Naive thymus-derived CD4-positive, alpha-beta T cell (primary cell): ENCODE data around the gene CHD2. TPM values are rescaled to one million over a fixed set of nuclear protein-coding genes. Genes with fewer than 3 reads are reported as not detected.
A peak's percentile ranks its signal among the peaks of the same experiment; 100 is the strongest.
"Not testable (repeated sequence)": the region's sequence is repeated elsewhere in the genome, so short reads cannot be mapped to it uniquely, and the experiment has no call there.

Source experiments
- ATAC-seq: fragments of 150-1000 bp; cut with Tn5 transposase; 2 replicates; pipeline ENCODE4 v1.10.0; 2021; ENCODE audit warnings: mild to moderate bottlenecking, moderate library complexity
- CTCF ChIA-PET: fragments of 350-600 bp; sonication (Branson Sonifier 250); formaldehyde crosslinking; loops from one replicate; lab custom pipeline; 2021; ENCODE audit warnings: antibody characterized with exemption; lab: Charles Lee
- POLR2A ChIA-PET: fragments of 350-600 bp; sonication (Branson Sonifier 250); formaldehyde crosslinking; loops from one replicate; lab custom pipeline; 2021; ENCODE audit warnings: antibody characterized with exemption, inconsistent platforms; lab: Charles Lee
- DNase-seq, 9 donors: peaks; one replicate each; pipeline versions ENCODE4 v3.0.0 to v3.0.0-alpha.2; 2020 to 2022; ENCODE audit warnings: mixed read lengths in 1 of 9
- H3K27ac ChIP-seq: one replicate; pipeline ENCODE4 v1.7.0; 2013; ENCODE audit warnings: mild to moderate bottlenecking, low read depth, low read length, moderate library complexity
- H3K27me3 ChIP-seq, 2 donors: one replicate each; pipeline ENCODE4 v1.7.0; 2013; ENCODE audit warnings: low read length in 2 of 2, mild to moderate bottlenecking in 2 of 2, moderate library complexity in 2 of 2; ENCODE audit not compliant: control insufficient read depth in 2 of 2, insufficient read depth in 2 of 2
- H3K36me3 ChIP-seq, 3 experiments: 1 replicate in 2 of 3; 2 replicates in 1 of 3; pipeline ENCODE4 v1.7.0; 2013; ENCODE audit warnings: low read length in 3 of 3, mild to moderate bottlenecking in 3 of 3, moderate library complexity in 1 of 3; ENCODE audit not compliant: insufficient read depth in 3 of 3, control insufficient read depth in 2 of 3
- H3K4me1 ChIP-seq, 2 donors: one replicate each; pipeline ENCODE4 v1.7.0; 2013; ENCODE audit warnings: low read length in 2 of 2, mild to moderate bottlenecking in 2 of 2, moderate library complexity in 1 of 2; ENCODE audit not compliant: control insufficient read depth in 2 of 2, insufficient read depth in 2 of 2
- H3K4me3 ChIP-seq: 2 replicates; pipeline ENCODE4 v1.7.0; 2013; ENCODE audit warnings: mild to moderate bottlenecking, low read length
- H3K9me3 ChIP-seq, 3 experiments: 1 replicate in 2 of 3; 2 replicates in 1 of 3; pipeline ENCODE4 v1.7.0; 2013; ENCODE audit warnings: low read length in 3 of 3; ENCODE audit not compliant: control insufficient read depth in 2 of 3
- H3K27ac Mint-ChIP-seq, 9 donors: one replicate each; pipeline ENCODE4 v1.8.0; 2020 to 2022; ENCODE audit warnings: mixed read lengths in 9 of 9, mild to moderate bottlenecking in 8 of 9, moderate library complexity in 5 of 9, inconsistent platforms in 2 of 9
- H3K27me3 Mint-ChIP-seq, 5 donors: one replicate each; pipeline ENCODE4 v1.8.0; 2021 to 2022; ENCODE audit warnings: mixed read lengths in 5 of 5, mild to moderate bottlenecking in 1 of 5
- H3K36me3 Mint-ChIP-seq, 5 donors: one replicate each; pipeline ENCODE4 v1.8.0; 2020 to 2022; ENCODE audit warnings: mixed read lengths in 5 of 5, mild to moderate bottlenecking in 3 of 5, inconsistent platforms in 1 of 5
- H3K4me1 Mint-ChIP-seq, 7 donors: one replicate each; pipeline ENCODE4 v1.8.0; 2020 to 2022; ENCODE audit warnings: mixed read lengths in 7 of 7, mild to moderate bottlenecking in 3 of 7, inconsistent platforms in 1 of 7
- H3K4me3 Mint-ChIP-seq, 10 donors: one replicate each; pipeline ENCODE4 v1.8.0; 2020 to 2022; ENCODE audit warnings: mild to moderate bottlenecking in 10 of 10, mixed read lengths in 10 of 10, moderate library complexity in 6 of 10, inconsistent platforms in 2 of 10
- H3K9me3 Mint-ChIP-seq, 11 donors: one replicate each; pipeline ENCODE4 v1.8.0; 2020 to 2022; ENCODE audit warnings: mixed read lengths in 11 of 11, mild to moderate bottlenecking in 4 of 11, inconsistent platforms in 1 of 11, moderate library complexity in 1 of 11
- intact Hi-C, 2 donors: fragments of 100-400 bp; cut with micrococcal nuclease; formaldehyde crosslinking; loops; one replicate each; pipeline ENCODE4 v1.15.1; 2023
- polyA plus RNA-seq, 2 donors: library from polyadenylated mRNA; unstranded; fragments of 300-500 nt; fragmentation: Illumina TruSeq; gene quantifications; one replicate each; pipeline ENCODE4 v1.2.3, GENCODE V29; 2021
- total RNA-seq, 6 experiments: library from RNA in 5 of 6; stranded (reverse) in 5 of 6; gene quantifications; 1 replicate in 5 of 6; 2 replicates in 1 of 6; pipeline ENCODE4 v1.2.3 and lab custom pipeline; 2021 to 2026

The CHD2 gene
- total and polyA plus RNA-seq, 7 experiments from 2014 or later: 70.0 to 492 (median 371) TPM

- peaks cover 8 to 35% (median 26%) of the 10 kb centered on the region in 7 donors for H3K4me1 Mint-ChIP-seq
- H3K36me3 Mint-ChIP-seq: peaks cover 0 to 15% (median 7%) of the 10 kb centered on the region in 5 donors
- ChIA-PET CTCF (interaction anchor here (1.0 to 1.2 kb wide), 3 partner anchors 15 to 1090 kb away, joined by 4 to 6 read pairs (median 5); no protein-coding TSS in a partner anchor), POLR2A (no interaction called here)
- DNase-seq: no peak
- Histone ChIP-seq H3K4me1 (peaks cover 5 to 11% of the 10 kb centered on the region in 2 donors), H3K36me3 (peaks cover 0 to 18% (median 1%) of the 10 kb centered on the region in 3 experiments), H3K9me3 (no peaks in the 10 kb centered on the region), H3K4me3 (no peak overlapping the region), H3K27ac (no peak overlapping the region), H3K27me3 (no peaks in the 10 kb centered on the region)
- peak overlapping the region; percentile 24 to 84 (median 71) for H3K27ac Mint-ChIP-seq
- H3K27me3 Mint-ChIP-seq: no peaks in the 10 kb centered on the region
- peaks cover 0 to 1% (median 0%) of the 10 kb centered on the region in 11 donors for H3K9me3 Mint-ChIP-seq
- peak overlapping the region in 2 of 10 donors; percentile 51 to 68 for H3K4me3 Mint-ChIP-seq
- no peak for ATAC-seq
- intact Hi-C loops: loop anchor here (1.0 to 10.0 kb wide), 4 partner anchors 57 to 1294 kb away; partner anchors contain the start of gene RGMA (in 1 of the 2)
These were observed 129.8 kb downstream of the CHD2 start for GRCh38 chr15:93029836-93030429.

GRCh38 chr15:93030430-93031102, 130.4 kb downstream of the CHD2 start:
- H3K27me3 ChIP-seq: no peaks in the 10 kb centered on the region
- H3K4me1 Mint-ChIP-seq: peaks cover 6 to 33% (median 20%) of the 10 kb centered on the region in 7 donors
- ChIA-PET POLR2A (no interaction called here), CTCF (interaction anchor here (0.7 to 1.2 kb wide), 4 partner anchors 15 to 1297 kb away, joined by 3 to 6 read pairs (median 4); no protein-coding TSS in a partner anchor)
- peaks cover 0 to 11% of the 10 kb centered on the region in 2 donors for H3K4me1 ChIP-seq
- peak overlapping the region in 1 of 10 donors; percentile 12 for H3K4me3 Mint-ChIP-seq
- no peak overlapping the region for H3K4me3 ChIP-seq
- no peaks in the 10 kb centered on the region for H3K9me3 ChIP-seq
- H3K36me3 Mint-ChIP-seq: peaks cover 0 to 9% (median 2%) of the 10 kb centered on the region in 5 donors
- DNase-seq: peak; percentile 38 to 69 (median 59)
- no peaks in the 10 kb centered on the region for H3K27me3 Mint-ChIP-seq
- intact Hi-C loops: loop anchor here (1.0 to 10.0 kb wide), 4 partner anchors 57 to 1294 kb away; partner anchors contain the start of gene RGMA (in 1 of the 2)
- peak; percentile 85 for ATAC-seq
- no peak overlapping the region for H3K27ac ChIP-seq
- H3K9me3 Mint-ChIP-seq: no peaks in the 10 kb centered on the region
- peak overlapping the region in 6 of 9 donors; percentile 69 to 82 (median 74) for H3K27ac Mint-ChIP-seq
- peaks cover 0 to 12% (median 0%) of the 10 kb centered on the region in 3 experiments for H3K36me3 ChIP-seq

DNA sequence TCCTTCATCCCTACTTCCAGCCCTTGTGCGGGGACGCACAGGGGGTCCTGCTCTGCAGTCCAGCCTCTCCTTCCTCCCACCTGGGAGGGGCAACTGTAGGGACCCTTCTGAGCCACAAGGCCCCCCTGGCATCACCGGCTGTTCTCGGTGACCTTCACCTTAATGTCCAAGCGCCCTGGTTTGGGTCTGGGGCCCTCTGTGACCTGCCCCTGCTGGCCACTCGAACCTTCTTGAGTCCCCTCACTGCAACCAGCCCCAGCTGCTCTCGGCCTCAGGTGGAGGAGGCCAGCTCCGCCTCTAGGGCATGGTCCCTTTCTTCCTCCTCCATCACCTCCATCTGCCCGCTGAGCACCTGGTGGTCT, 131.0 kb downstream of the CHD2 start:
- Mint-ChIP-seq H3K9me3 (no peaks in the 10 kb centered on the region), H3K36me3 (peaks cover 0 to 8% (median 0%) of the 10 kb centered on the region in 5 donors), H3K4me1 (peaks cover 10 to 32% (median 23%) of the 10 kb centered on the region in 7 donors), H3K27me3 (peaks cover 0 to 3% (median 0%) of the 10 kb centered on the region in 5 donors), H3K27ac (no peak overlapping the region), H3K4me3 (peak overlapping the region in 1 of 10 donors; percentile 12)
- no peak for DNase-seq
- Histone ChIP-seq H3K4me1 (peaks cover 0 to 11% of the 10 kb centered on the region in 2 donors), H3K27me3 (no peaks in the 10 kb centered on the region), H3K4me3 (no peak overlapping the region), H3K27ac (no peak overlapping the region), H3K9me3 (no peaks in the 10 kb centered on the region), H3K36me3 (peaks cover 0 to 9% (median 0%) of the 10 kb centered on the region in 3 experiments)
- ChIA-PET CTCF (interaction anchor here (0.7 kb wide), 1 partner anchor 1297 kb away, joined by 3 read pairs; no protein-coding TSS in a partner anchor), POLR2A (no interaction called here)
- intact Hi-C loops: loop anchor here in 1 of 2 donors (5.0 to 10.0 kb wide), 2 partner anchors 56 to 964 kb away; partner anchors contain the start of gene RGMA
- no peak for ATAC-seq

DNA sequence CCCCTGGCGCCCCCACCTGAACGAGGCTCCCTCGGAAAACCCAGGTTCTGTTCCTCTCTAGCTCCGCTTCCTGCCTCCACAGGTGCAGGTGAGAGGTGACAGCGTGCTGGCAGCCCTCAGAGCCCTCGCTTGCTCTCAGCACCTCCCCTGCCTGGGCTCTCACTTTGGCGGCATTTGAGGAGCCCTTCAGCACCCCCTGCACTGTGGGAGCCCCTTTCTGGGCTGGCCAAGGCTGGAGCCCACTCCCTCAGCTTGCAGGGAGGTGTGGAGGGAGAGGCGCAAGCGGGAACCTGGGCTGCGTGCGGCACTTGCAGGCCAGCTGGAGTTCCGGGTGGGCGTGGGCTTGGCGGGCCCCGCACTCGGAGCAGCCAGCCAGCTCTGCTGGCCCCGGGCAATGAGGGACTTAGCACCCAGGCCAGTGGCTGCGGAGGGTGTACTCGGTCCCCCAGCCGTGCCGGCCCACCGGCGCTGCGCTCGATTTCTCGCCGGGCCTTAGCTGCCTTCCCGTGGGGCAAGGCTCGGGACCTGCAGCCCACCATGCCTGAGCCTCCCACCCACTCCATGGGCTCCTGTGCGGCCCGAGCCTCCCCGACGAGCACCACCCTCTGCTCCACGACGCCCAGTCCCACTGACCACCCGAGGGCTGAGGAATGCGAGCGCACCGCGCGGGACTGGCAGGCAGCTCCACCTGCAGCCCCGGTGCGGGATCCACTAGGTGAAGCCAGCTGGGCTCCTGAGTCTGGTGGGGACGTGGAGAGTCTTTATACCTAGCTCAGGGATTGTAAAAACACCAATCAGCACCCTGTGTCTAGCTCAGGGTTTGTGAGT, 131.6 kb downstream of the CHD2 start:
- Mint-ChIP-seq H3K27ac (peak overlapping the region in 2 of 9 donors; percentile 16 to 55), H3K4me1 (peaks cover 11 to 29% (median 21%) of the 10 kb centered on the region in 7 donors)
- H3K4me3 Mint-ChIP-seq, H3K27me3 ChIP-seq, H3K27me3 Mint-ChIP-seq, H3K4me3 ChIP-seq, H3K36me3 ChIP-seq, H3K9me3 ChIP-seq, POLR2A ChIA-PET, H3K36me3 Mint-ChIP-seq, H3K9me3 Mint-ChIP-seq, ATAC-seq, H3K27ac ChIP-seq: not testable (repeated sequence)
- H3K4me1 ChIP-seq: peaks cover 0 to 11% of the 10 kb centered on the region in 2 donors
- intact Hi-C loops: loop anchor here in 1 of 2 donors (5.0 to 10.0 kb wide), 2 partner anchors 56 to 963 kb away; partner anchors contain the start of gene RGMA
- peak in 1 of 9 donors; percentile 19 for DNase-seq
- CTCF ChIA-PET: interaction anchor here (0.6 kb wide), 1 partner anchor 241 kb away, joined by 6 read pairs; no protein-coding TSS in a partner anchor

- H3K4me3 ChIP-seq, H3K27me3 Mint-ChIP-seq, POLR2A ChIA-PET, ATAC-seq, H3K36me3 Mint-ChIP-seq, H3K27me3 ChIP-seq, H3K9me3 ChIP-seq, H3K27ac Mint-ChIP-seq, H3K9me3 Mint-ChIP-seq, H3K4me3 Mint-ChIP-seq, H3K36me3 ChIP-seq, H3K27ac ChIP-seq: not testable (repeated sequence)
- intact Hi-C loops: loop anchor here in 1 of 2 donors (5.0 to 10.0 kb wide), 2 partner anchors 55 to 962 kb away; partner anchors contain the start of gene RGMA
- peak in 2 of 9 donors; percentile 3 to 8 for DNase-seq
- H3K4me1 ChIP-seq: peaks cover 0 to 11% of the 10 kb centered on the region in 2 donors
- CTCF ChIA-PET: interaction anchor here (0.6 kb wide), 1 partner anchor 242 kb away, joined by 6 read pairs; no protein-coding TSS in a partner anchor
- peaks cover 11 to 27% (median 19%) of the 10 kb centered on the region in 7 donors for H3K4me1 Mint-ChIP-seq
These were observed 132.5 kb downstream of the CHD2 start for GRCh38 chr15:93032515-93033206.
